Stimulated activated CD8-positive, alpha-beta memory T cell treated with anti-CD3 and anti-CD28 coated beads, Interleukin-15, amount 100 ng/mL, for 1 hour (primary cell): Measurements from ENCODE around the gene GIMAP8.
"Not testable (repeated sequence)": the region's sequence is repeated elsewhere in the genome, so short reads cannot be mapped to it uniquely, and the experiment has no call there.

Source experiments
- DNase-seq: peaks from one replicate; pipeline ENCODE4 v3.0.0-alpha.2; 2020; ENCODE audit warnings: low read depth

Gene GIMAP8

DNA sequence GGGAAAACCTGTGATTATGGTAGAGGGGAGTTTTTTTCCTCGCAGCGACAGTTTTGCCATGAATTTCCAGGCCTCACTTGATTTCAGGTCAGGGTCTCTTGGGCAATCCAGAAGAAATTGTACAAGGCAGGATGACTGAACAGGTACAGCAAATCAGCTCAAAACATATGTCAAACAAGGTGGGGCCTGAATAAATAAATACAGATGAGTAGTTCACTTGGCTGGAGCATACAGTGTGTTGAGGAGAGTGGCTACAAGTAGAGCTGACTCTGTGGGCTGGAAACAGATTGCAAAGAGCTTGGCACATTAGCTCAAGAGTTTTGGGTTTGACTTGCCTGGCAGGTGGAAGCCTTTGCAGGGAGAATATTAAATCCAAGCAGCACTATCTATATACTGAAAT lies 15.0 kb downstream of the GIMAP8 start:
- no peak for DNase-seq

DNA sequence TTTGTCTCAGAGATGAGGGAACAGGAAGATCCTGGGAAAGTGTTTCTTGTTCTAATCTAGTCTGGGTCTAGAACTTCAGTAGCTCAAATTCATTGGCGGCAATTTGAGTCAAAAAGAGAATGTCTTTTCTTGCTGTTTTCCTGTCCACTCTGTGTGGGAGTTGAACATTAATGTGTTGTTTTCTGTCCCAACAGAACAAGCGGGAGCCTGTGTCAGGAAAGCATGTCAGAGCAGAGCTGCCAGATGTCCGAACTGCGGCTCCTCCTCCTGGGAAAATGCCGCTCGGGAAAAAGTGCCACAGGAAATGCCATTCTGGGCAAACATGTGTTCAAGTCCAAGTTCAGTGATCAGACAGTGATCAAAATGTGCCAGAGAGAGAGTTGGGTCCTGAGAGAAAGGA lies 16.0 kb downstream of the GIMAP8 start:
- no peak for DNase-seq

DNA sequence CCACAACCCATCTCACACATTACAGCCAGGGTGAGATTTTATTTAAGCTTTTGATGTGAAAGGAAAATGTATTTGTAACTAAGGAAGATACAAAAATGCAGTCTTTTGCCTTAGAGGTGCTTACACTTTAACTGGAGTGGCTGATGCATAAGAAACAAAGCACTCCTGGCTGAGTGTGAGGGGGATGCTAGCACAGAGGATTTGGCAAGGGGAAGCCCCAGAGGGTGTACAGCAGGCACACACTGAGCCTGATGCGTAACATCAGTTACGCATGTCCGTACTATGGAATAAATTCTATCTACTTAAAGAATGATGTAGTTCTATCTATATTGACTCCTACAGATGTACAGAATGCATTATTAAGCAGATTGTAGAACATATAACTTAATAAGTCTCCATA lies 17.8 kb downstream of the GIMAP8 start:
- DNase-seq, result no peak

DNA sequence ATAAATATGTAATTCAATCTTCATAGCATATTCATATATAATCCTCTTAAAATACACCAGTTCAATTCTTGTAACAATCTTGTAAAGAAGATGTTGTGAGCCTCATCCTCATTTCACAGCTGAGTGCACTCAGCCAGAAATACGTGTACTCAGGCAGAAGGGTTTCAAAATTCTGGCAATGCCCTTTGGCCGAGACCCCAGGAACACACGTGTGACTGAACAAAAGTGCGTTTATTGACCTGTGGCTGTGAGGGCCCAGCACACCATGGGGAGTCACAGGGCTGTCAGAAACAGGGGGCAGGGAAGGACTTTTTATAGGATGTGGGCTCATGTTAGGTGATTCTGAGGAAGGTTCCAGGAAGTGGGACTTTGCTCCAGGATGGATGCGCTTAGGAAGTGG lies 21.5 kb downstream of the GIMAP8 start:
- no peak for DNase-seq

DNA sequence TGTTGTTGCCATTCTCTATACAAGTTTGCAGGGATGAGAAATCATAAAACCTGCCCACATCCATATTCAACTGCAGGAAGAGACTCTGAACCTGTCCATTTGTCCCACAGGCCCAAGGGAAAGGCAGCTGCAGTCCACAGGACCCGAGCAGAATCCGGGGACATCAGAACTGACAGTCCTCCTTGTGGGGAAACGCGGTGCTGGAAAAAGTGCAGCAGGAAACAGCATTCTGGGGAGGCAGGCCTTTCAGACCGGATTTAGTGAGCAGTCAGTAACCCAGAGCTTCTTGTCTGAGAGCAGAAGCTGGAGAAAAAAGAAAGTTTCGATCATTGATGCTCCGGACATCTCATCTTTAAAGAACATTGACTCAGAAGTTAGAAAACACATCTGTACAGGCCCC lies 23.5 kb downstream of the GIMAP8 start:
- DNase-seq, result no peak

DNA sequence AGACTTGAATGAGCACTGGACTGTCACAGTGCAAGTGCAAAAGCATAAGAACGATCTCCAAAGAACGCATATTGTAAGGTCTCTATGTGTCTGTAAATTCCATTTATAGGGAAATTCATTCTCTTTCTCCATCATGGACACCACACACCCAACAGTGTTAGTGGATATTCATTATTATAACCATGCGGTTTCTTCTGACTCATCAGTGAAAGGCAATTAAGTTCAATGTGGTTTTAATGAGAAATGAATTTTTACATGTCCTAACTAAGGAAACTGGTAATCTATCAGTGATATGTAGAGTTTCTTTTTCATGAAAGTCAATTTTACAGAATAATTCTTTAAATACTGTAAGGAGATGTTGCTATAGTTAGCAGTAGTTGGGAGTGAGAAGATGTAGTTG lies 25.9 kb downstream of the GIMAP8 start:
- no peak for DNase-seq

DNA sequence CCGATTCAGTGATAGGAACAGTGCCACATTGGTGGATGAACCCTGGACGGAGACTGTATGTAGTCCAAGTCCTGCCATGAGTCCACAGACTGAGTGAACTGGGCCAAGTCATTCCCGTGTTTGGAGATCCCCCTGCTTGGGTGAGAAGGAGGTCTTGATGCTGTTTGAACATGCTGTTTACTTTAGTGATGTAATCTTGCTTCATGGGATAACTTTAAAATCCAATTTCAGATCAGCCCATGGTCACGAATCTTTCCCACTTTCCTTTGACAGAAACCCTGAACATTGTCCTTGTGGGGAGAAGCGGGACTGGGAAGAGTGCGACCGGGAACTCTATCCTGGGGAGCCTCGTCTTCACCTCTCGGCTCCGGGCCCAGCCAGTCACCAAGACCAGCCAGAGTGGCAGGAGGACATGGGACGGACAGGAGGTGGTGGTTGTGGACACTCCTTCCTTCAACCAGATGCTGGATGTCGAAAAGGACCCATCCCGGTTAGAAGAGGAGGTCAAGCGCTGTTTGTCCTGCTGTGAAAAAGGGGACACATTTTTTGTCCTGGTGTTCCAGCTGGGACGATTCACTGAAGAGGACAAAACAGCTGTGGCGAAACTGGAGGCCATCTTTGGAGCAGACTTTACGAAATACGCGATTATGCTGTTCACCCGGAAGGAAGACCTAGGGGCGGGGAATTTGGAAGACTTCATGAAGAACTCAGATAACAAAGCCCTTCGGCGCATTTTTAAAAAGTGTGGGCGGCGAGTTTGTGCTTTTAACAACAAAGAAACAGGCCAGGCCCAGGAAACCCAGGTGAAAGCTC lies 26.6 kb downstream of the GIMAP8 start:
- DNase-seq, result no peak

DNA sequence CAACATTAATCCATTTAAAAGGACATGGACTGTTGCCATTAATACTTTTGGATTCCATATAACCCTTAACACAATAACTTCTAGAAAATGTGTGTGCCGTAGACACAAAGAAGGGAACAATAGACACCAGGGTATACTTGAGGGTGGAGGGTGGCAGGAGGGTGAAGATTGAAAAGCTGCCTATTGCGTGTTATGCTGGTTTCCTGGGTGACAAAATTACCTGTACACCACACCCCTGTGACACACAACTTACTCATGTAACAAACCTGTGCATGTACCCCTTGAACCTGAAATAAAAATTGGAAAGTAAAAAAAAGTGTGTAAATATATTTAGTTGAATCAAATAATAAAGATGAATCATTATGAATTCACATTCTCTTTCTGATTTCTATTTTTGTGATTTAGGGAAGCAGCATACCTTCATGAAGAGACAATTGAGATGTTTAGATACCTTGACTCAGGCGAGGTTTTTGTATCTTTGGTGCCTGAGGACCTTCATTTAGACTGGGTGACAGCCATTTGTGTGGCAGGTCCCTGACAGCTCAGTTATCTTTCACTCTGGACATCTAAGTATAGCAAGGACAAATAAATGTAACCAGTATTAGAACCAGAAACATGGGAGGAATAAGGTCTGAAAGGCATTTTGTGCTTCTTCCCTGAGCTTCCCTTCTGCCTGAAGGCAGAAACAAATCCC lies 28.7 kb downstream of the GIMAP8 start:
- no peak for DNase-seq

DNA sequence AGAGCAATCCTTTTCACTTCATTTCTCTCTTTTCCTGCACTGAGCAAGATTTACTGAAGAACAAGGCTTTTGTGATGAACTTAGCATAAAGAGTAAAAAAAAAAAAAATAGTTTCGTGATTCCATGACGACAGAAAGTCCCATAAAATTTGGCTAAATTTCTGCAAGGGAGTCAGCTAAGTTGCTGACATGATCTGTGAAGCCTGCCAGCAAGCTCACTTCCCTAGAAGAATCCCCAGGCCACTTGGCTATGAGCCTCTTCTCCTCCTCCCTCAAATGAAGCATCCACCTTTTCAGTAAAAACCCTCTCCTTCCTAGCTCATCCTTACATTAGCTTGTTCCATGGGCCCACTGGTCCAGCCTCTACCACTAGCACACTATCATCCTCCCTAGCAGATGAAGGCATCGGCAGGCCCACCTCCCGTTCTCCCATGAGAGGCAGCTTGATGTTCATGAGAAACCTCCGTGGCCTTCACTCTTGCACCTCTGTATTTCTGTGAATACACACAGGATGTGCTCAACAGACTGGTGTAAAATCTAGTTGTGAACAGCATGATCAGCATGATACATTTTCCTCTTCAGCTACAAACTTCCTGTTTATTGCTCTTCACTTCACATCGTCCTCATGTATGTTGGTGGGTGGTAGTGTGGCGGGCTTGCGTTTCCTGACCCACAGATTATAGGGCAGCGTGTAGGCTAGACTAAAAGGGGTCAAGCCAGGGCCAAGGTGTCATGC lies 30.9 kb downstream of the GIMAP8 start:
- no peak for DNase-seq

DNA sequence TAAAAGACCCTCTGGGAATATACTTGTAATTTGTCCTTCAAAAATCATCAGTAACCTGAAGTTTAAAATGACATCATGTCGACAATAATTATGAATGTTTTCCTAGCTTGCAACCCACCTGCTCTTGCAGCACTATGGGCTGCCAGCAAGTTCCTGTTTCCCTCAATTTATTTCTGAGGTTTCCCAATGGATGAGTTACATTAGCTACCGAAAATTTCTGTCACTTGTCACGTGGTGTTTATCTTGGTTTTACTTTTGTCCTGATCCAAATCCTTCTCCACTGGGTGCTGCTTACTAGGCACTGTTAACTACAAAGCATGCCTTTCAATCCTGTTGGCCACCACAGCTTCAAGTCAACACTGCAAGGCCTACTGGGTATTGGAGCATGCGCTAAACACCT lies 31.5 kb downstream of the GIMAP8 start:
- DNase-seq, result no peak

DNA sequence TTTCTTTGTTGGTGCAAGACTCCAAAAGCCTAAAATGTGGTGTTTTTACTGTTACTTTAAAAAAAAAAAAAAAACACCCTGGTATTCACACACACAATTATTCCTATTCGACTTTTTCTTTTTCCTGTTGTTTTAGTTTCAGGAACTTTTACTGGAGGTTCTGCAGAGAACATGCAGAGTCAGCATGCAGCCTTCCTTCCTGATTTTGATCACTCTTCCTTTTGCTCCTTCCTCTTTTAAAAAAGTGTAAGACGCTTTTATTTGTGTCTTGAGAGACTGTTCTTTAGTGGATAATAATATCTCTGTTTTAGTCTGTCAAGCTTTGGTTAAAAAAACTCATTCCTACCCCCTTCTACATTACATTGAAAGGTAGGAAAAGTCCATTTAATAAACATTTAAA lies 33.1 kb downstream of the GIMAP8 start:
- not testable (repeated sequence) for DNase-seq

DNA sequence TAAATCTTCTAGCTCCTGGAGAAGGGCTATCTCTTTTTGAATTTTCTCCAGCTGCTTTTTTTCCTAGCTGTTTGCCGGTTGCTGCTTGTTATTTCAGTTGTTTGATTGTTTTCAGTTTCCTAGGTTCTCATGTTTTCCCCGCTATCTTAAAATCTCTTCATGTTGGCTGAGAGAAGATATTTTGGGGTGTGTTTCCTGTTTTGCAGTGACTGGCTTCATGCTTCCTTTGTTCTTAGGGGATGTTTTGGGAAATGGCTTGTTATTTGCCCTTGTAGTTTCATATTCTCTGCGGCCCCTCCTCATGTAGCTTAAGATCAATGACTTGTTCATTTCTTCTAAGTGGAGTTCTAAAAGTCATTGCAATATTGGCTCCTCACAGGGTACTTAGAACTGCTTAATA lies 33.6 kb downstream of the GIMAP8 start:
- not testable (repeated sequence) for DNase-seq

DNA sequence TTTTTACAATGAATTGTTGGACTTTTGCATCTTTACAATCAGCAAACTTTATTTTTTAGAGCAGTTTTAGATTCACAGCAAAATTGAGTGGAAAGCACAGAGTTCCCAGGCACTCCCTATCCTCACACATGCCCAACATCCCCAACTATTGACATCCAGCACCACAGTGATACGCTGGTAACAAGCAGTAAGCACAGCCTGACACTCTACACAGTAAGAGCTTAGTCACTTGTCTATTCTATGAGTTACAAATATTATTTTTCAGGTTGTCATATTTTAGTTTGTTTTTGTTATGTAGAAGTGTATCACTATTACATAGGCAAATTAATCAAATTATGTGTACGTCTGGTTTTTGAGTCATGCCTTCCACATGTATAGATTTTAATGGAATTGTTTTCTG lies 37.2 kb downstream of the GIMAP8 start:
- no peak for DNase-seq

DNA sequence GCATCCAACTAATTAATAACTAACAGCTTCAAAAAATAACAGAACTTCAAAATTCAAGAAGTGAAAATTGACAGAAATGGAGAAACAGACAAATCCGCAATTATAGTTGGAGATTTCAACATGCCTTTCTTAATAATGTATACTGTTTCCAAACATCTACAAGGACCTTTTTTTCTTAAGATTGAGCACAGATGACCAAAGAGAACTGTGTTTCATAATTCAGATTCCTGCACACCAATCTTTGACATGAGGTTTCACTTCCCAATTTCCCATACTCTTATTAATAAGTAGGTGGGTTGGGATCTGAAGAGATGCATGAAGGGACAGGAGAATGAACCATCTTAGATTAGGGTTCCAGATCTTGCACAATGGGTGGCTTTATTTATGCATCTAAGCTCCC lies 39.4 kb downstream of the GIMAP8 start:
- no peak for DNase-seq

DNA sequence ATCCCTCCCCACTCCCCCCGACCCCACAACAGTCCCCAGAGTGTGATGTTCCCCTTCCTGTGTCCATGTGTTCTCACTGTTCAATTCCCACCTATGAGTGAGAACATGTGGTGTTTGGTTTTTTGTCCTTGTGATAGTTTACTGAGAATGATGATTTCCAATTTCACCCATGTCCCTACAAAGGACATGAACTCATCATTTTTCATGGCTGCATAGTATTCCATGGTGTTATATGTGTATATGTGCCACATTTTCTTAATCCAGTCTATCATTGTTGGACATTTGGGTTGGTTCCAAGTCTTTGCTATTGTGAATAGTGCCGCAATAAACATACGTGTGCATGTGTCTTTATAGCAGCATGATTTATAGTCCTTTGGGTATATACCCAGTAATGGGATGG lies 43.0 kb downstream of the GIMAP8 start:
- DNase-seq, result not testable (repeated sequence)

DNA sequence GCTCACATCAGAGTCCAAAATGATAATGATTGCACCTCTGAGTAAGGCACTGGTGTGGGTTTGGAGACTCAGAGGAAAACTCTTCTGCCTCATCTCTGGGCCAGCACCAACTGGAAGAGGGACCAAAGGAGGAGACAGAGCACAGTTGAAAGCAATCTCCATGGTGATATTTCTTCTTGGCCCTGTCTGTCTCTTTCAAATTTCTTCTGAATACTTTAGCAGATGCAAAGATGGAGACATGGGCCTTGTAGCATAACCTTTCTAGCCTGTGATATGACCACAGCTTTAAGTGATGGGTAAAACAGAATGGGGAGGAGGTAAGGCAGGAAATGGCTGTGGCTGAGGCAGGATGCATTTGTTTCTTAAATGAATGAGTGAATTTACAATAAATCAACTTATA lies 52.1 kb downstream of the GIMAP8 start:
- DNase-seq, result no peak

DNA sequence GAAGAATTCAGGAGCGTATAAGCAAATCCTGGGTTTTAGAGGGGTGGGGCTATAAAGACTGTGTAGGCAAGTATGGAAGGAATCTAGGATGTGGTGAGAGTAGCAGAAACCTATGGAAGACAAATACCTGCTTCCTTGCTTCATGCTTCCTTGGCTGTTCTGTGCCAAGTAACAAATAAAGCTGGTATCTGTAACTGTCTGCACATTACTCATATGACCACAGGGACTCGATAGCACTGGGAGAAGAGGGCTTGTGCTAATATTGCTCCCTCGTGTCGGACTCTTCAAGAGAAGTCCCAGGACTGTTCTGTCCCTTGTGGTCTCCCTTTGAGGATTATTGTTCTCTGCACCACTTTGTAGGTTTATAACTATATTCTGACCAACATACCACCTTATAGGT lies 52.7 kb downstream of the GIMAP8 start:
- no peak for DNase-seq

DNA sequence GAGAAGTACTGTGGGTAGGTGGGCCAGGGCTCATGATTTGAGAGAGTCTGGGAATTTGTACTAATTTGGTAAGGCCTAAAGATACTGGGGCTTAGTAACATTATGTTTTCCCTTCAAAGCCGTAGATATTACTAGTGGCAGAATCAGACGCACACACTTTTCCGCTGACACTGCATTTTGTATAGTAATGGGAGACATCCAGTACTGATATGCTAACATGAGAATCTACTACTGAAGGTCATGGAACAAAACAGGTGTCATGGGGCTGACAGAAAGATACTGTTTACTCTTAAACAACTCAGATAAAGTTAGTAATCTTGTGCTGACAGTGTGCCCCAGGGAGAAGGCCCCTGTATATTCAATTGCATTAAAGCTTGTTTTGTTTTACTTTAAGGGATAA lies 53.2 kb downstream of the GIMAP8 start:
- no peak for DNase-seq

DNA sequence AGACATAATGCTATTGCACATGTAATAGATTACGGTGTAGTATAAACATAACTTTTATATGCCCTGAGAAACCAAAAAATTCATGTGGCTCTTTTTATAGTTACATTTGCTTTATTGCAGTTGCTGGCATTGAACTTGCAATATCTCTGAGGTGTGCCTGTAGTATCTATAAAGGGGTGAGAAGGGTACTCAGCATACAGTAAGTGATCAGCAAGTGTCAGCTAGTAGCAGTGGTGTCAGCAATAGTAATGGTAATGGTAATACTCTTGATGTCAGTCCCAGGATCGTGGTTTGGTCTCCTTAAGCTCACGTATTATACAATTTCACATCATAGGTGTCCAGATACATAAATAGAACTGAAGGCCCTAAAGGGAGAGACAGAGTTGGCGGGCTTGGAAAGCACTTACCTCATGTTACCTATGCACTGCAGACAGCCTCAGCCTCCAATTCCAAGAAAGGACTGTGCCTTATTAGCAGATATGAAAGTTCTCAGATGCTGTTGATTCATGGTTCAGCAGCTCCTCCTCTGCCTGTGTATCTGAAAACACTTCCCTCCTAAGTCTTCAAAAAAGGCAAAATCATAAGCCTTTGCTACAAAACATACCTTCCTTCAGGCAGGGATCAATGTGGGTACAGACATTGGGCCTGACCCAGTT lies 57.6 kb downstream of the GIMAP8 start:
- no peak for DNase-seq

DNA sequence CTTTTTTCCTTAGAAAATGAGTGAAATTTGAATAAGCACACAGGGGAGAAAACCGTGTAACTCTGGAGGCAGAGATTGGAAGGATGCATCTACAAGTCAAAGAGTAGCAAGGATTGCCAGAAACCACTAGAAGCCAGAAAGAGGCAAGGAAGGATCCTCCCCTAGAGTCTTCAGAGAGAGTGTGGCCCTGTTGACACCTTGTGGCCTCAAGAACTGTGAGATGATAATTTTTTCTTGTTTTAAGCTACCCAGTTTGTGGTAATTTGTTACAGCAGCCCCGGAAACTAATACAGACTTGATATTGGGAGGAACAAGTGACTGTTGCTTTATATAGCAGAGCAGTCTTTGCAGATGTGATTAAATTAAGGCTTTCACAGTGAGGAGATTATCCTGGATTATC lies 60.6 kb downstream of the GIMAP8 start:
- no peak for DNase-seq

DNA sequence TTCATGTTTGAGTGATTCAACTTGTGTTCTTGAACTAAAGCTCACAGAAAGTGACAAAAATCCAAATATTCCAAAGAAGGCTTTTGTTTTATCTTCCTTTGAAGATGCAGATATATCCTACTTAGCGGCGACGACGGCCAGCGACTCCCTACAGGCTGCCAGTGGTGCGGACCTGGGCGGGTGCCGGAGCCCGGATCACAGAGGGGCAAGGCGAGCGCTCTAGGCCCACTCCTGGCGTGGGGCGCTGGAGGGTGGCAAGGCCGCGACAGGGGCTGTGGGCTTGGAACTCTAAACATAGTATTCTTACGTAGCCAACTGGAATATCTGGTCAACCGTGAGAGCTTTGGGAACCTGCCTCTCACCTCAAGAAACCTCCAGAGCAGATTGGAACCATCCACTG lies 63.3 kb downstream of the GIMAP8 start:
- no peak for DNase-seq

DNA sequence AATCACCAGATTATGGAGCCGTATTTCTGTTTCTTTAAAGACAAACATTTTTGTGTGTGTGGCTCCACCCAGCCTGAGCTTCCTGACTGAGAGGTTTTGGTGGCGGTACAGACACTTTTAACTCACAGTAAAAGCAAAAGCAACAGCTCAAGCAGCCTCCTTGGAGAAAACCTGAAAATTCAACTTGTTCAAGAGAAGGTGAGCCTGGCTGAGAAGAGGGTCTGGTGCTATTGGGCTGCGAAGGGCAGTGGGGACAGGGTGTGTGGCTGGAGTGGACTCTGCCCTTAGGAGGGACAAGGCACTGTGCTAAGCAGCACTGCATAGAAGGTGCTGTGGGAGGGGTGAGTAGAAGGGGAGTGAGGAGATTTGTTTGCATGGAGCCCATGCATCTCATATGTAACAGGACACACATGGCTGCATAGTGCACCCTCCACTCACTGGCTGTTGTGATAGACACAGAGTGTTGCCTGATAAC lies 64.4 kb downstream of the GIMAP8 start, which contains the start of gene GIMAP7:
Gene GIMAP7, plus strand, starts transcription at position 125 of the 475 bp plus-strand sequence. CDS start 5,103 bp downstream, outside the sequence.
- DNase-seq, result peak; percentile 24
